Stimulated activated CD8-positive, alpha-beta memory T cell treated with anti-CD3 and anti-CD28 coated beads, Interleukin-4, amount 100 ng/mL, for 24 hours (primary cell): ENCODE measurements around the gene SLC30A2.
"Not testable (repeated sequence)": the region's sequence is repeated elsewhere in the genome, so short reads cannot be mapped to it uniquely, and the experiment has no call there.

Experiments
- DNase-seq: peaks from one replicate; pipeline ENCODE4 v3.0.0-alpha.2; 2020; ENCODE audit warnings: low read depth

Gene SLC30A2, protein sequence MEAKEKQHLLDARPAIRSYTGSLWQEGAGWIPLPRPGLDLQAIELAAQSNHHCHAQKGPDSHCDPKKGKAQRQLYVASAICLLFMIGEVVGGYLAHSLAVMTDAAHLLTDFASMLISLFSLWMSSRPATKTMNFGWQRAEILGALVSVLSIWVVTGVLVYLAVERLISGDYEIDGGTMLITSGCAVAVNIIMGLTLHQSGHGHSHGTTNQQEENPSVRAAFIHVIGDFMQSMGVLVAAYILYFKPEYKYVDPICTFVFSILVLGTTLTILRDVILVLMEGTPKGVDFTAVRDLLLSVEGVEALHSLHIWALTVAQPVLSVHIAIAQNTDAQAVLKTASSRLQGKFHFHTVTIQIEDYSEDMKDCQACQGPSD

DNA sequence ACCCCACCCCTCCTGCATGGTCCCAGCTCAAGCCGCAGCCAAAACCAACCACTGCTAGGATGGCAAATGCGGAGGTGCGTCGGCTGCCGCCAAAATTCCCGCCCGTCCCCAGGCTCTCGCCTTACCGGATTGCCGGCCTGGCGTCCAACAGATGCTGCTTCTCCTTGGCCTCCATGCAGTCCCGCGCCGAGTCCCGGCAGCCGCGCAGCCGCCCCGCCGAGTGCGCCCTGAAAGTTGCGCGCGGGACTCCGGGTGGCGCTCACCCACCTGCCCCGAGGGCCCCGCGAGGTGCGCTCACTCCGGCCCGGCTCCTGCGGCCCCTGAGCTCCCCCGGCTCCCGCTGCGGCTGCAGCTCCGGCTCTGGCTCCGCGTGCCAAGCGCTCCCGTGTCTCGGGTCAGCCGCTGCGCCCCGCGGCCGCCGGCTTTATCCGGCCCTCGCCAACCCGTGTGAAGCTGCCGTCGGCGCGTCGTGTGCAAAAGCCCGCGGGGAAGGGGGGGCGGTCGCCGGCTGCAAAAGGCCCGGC, at the start of gene SLC30A2:
SLC30A2 (minus strand) TSS at position 397 of the 524 bp plus-strand sequence; CDS start at position 175, 222 bp downstream.
- no peak for DNase-seq

DNA sequence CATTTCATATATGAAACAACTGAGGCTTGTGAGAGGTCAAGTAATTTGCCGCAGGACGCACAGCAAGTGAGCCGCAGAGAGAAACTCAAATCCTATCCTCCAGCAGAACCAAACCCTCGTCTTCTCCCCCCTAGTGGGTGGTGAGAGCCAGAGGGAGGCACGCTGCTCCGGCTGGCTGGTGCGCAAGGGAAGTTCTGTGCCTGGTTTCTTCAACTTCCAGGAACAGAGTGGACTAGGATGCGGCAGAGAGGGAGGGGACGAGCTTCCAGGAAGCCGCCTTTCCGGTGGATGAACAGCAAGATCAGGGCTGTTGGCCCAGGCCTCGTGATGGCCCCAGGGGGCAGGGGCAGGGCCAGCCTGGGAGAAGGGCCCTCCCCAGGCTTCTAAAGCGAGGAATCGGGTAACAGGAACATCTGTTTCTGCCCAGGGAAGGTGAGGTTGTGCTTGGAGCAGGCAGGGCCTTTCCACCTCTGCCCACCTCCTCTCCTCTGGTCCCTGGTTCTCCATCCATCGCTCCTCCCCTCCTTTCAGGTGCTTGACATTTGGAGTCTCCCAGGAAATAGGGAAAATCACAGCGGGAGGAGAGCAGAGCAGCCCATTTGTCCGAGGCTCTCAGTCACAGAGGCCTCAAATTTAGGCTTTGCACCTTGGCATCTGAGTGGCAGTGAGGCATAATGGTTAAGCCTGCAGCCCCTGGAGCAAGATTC, 48.9 kb upstream of the SLC30A2 start:
- no peak for DNase-seq

DNA sequence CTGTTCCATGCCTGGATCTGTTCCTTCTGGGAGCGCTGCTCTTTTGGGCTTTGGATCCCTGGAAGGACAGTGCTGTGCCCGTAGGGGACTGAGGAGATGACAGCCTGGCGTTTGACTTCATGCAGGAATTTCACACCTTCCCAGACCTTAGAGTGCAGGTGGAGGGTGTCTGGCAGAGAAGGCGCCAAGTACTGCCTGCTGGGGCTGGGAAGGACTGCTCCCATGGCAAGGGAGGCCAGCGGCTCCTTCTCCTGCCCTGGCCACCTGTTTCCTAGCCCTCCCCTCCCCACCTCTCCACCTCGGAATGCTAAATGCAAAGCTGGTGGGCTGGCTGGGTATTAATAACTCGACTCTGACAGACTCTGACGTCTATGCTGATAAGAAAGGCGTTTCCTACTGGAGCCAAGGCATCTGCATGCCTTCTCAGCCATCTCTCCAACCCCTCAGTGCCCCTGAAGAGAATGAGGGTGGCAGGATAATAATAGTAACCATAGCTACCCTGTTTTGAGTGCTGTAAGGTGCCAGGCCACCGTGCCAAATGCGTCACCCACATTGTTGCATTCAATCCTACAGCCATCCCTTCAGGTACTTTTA, 48.3 kb upstream of the SLC30A2 start:
- no peak for DNase-seq

DNA sequence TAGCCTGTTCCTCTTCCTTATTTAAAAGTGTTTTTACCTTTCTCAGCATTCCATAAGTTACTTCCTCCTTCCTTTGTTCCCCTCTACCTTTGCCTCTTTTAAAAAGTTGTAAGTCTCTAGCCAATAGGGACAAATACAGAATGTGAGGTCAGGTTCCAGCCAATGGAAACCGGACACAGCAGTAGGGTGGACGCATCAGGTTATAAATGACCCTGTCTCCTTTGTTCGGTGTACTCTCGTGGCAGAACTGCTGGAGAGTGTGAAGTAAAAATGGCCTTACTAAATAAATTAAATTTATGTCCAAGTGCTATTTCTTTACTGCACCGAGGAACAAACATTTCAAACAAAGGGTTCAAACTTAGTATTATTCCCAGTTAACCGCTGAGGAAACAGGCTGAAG, 47.7 kb upstream of the SLC30A2 start:
- not testable (repeated sequence) for DNase-seq

DNA sequence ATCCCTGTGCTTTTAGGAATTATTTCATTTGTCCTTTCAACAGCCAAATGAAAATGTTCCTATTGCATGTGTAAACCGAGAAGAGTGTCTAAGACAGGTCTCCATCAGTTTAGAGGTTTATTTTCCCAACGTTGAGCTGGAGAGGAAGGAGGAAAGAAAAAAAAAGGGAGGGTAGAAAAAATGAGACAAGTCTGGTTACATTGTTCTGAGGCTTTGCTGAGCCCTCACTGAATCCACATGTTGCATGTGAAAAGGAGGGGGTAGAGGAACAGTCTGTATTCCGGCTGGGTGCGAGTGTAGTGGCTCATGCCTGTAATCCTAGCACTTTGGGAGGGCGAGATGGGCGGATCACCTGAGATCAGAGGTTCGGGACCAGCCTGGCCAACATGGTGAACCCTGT, 46.5 kb upstream of the SLC30A2 start:
- no peak for DNase-seq

DNA sequence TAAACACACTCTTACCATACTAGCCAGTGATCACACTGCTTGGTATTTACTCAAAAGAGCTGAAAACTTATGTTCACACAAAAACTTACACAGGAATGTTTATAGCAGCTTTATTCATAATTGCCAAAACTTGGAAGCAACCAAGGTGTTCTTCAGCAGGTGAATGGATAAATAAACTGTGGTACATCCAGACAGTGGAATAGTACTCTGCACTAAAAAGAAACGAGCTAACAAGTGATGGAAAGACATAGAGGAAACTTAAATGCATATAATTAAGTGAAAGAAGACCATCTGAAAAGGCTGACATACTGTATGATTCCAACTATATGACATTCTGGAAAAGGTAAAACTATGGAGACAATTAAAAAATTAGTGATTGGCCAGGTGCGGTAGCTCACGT, 45.0 kb upstream of the SLC30A2 start:
- DNase-seq = no peak

DNA sequence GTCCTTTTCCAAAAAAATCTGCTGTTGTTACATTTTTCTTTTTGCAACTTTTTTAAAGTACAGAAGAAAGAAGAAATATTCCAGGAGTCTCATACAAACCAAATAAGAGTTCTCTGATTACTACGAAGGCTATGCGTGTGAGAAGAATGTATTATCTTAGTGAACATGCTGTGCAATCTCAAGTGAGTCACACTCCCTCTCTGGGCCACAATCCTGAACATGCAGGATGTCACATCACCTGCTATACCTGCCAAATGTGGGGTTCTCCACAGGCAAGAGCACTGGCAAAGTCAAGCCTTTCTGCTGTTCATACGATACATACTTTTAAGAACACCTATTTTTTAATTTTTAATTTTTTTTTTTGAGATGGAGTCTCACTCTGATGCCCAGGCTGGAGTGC, 43.2 kb upstream of the SLC30A2 start:
- no peak for DNase-seq

DNA sequence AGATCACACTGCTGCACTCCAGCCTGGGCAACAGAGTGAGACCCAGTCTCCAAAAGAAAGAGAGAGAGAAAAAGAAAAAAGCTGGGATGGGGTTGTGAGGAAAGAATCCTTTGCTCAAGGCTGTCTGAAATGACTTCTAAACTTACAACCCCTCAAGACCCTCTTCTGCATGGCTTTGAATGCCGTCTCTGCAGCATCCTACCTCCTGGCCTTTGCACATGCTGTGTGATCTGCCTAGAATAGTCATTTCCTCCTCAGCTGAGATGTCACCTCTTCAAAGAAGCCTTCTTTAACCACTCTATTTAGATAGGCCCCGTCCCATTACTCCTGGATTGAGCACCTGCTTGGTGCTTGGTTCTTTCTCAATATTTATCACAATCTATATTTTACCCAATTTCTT, 38.9 kb upstream of the SLC30A2 start:
- no peak for DNase-seq

DNA sequence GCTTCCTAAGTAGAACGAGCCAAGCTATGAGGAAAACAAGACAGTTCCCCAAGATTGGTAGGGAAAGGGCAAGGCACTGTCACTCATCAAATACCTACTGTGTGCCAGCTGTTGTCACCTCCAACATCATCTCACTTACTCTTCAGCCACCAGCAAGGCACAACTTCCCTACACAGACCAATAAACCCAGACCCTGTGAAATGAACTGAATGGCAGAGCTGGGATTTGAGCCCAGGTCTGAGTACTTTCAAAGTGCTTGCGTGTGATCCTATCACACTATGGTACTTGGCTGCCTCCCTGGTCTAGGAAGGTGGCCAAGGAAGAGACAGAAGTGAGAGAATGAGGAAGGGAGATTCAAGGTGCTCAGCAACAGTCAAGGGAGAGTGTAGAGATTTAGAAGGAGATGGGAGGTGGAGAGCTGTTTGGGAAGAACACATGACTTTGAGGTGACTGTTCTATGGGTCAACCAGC, 38.2 kb upstream of the SLC30A2 start:
- no peak for DNase-seq

DNA sequence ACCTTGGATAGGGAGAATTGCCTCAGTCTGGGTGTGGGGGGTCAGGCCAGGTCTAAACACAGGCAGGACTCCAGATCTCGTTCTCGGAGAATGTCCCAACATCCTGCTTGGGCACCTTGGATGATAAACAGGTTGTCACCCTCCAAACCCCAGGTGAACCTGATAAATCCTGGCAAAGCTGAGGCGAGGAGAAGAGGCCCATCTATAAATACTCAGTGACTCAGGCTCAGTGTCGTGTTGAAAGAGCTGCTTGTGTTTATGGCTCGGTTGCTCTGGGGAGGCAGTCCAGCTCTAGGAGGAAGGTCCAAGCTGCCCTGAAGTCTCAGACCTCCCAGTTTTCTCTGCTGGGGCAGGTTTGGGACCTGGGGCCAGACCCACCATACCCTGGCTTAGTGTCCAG, 37.3 kb upstream of the SLC30A2 start:
- no peak for DNase-seq

DNA sequence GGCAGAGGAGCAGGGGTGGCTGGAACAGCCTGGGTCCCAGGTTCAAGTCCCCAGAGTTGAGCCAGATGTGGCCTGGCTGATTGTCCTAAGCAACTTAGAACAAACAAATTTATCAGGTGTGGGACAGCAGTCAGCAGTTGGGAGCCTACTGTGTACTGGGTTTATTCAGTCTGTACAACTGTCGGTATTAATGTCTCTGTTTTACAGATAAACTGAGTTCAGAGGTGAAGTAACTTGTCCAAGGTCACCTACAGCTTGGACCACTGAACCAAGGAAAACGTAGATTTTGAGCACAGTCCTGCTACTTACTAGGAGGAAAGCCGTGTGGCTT, 36.1 kb upstream of the SLC30A2 start:
- DNase-seq = no peak

DNA sequence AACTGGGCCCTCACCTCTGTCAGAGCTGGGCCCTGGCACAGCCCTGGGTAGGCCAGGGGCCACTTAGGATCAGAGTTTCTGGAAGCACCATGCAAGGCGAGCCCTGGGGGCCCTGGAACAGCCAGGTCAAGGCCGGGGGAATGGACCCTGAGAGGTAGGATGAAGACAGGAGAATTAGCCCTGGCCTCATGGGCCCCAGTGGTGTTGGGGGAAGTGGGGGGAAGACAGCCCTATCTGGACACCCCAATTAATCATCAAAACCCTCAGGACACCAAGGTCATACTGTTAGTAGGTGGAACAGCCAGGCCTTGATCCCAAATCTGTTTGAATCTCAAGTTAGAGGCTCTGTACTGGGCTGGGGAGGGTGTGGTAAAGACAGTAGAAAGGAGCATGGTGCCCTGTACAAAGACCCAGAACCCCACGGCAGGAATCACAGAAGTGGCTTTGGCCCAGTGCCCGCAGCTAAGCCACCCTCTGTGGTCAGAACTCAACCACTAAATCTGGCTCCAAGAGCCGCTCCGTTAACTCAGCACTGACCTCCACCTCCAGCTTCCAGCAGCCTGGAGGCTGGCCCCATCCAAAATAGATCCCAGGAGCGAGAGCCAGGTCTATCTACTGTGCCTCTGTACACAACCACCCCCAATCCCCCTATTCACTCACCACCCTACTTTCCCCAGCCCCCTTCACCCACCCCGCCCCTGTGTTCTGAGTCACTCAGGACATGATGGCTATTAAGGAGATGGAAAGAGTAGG, 35.5 kb upstream of the SLC30A2 start:
- no peak for DNase-seq

DNA sequence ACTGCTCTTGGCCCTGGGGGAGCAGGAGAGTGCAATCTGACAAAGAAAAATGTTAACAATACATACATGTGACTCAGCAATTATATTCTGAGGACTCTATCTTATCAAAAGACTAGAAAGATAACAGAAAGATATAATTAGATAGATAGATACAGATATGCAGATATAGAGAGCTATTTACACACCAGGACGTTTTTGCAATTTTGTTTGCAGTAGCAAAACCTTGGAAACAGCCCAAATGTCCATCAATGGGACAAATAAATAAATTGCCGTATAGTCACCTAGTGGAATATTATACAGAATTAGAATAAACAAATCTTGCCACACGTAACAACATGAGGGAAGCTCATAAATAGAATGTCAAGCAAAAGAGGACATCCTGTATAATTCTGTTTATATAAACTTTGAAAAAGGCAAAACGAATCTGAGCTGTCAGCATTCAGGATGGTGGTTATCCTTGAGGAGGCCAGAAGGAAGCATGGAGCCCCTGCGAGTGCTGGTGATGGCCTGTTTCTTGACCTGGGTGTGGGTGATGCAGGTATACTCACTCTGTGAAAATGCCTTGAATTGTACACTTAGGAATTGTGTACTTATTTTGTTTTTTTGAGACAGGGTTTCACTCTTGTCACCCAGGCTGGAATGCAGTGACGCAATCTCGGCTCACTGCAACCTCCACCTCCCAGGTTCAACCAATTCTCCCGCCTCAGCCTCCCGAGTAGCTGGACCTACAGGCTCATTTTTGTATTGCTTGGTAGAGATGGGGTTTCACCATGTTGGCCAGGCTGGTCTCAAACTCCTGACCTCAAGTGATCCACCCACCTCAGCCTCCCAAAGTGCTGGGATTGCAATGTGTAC, 34.3 kb upstream of the SLC30A2 start:
- DNase-seq = no peak

DNA sequence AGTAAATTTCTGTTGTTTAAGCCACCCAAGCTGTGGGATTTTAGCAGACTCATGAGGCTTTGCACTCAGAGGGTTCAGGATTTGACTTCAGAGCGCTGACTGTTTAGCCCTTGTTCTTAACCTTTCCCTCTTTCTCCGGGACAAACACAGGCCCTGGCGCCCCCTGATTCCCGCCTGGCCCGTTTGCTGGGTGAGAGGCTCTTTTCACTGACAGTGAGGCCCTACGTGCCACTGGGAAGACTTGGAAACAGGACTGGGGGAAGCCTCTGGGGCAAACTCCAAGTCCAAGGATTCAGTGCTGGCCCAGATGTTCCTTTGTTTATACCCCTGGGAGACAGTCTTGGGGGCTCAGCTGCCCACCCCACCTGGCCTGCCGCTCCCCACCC, 33.3 kb upstream of the SLC30A2 start:
- no peak for DNase-seq

DNA sequence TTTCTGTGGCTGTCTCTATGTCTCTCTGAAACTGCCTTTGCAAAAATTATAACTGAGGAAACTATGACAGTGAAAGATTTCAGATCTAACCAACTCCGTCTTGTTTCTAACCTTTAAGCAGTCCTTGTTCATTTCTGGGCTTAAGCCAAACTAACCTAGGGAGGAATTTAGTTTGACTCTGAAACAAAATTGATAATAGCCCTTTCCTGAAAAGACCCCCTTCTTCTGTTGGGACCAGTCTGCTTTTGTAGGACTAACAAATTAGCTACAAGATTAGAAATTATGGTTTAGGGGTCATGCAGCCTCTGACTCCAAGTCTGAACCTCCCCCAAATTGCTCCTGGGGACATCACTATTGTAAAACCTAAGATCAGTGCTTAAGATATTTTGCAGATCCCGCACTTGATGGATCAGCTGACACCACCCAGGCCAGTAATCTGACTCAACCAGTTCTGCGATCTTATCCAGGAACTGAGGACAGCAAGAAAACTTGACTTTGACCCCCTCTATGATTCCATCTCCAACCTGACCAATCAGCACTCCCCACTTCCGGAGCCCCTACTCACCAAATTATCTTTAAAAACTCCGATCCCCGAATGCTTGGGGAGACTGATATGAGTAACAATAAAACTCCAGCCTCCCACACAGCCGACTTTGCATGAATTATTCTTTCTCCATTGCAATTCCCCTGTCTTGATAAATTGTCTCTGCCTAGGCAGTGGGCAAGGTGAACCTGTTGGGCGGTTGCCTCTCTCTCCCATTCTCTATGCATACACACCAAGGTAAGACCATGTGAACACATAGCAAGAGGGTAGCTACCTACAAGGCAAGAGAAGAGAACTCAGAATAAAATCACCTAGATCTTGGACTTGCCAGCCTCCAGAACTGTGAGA, 32.6 kb upstream of the SLC30A2 start:
- DNase-seq = no peak

DNA sequence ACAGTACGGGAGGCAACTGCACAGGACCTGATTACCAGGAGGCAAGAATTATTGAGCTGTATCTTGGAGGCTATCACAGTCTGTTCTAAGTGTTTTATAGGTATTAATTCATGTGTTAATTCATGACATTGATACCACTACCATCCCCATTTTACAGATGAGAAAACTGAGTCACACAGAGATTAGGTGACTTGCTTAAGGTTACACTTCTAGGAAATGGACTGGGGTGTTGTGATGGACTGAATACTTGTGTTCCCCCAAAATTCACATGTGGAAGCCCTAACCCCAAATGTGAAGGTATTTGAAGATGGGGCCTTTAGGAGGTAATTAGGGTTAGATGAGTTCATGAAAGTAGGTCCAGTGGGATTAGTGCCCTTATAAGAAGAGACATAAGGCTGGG, 31.6 kb upstream of the SLC30A2 start:
- DNase-seq = no peak

DNA sequence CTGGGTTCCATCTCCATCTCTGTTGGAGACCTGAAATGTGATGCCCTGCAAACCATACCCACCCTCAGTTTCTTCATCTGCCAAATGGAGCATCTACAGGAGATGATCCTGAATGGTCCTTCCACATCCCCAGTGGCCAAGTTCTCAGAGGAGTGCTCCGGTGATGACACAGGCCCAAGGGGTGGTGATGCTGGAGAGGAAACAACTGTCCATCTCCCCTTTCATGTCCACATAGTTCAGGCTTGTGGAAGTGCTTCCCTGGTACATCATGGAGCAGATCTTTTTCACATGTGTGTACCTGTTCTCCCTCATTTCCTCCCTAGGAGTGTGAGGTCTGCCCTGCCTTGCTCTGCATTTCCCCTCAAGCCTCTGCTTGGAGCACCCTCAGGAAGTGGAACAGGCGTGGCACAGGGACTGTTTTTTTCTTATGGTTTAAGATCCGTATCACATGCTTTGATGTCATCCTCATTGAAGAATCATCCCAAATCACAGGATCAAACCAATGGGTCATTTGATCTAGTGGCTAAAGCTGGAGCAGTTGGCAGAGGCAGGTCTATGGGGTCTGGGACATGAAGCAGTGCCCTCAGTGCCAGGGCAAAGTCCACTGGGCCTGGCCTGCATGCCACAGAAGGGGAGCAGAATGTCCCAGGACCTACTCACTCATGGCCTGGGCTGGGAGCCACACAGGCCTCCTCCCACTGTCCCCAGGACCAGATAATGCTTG, 29.7 kb upstream of the SLC30A2 start:
- no peak for DNase-seq

DNA sequence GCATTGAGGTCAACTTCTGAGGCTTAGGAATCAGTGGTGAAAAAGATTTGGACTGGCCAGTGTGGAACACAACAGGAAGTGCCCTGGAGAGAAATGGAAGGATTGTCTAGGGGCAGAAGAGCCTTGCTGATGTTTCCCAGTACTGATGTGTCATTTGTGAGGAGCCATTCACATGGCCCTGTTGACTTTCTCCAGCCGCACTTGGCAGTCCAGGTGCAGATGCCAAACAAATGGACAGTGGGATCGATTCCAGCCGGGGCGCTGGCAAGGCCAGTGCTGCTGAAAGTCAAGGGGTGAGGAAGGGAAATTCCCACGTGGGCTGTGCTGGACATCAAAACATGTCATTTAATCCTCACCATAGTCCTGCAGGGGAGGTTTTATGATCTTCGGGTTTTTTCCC, 26.4 kb upstream of the SLC30A2 start:
- no peak for DNase-seq

DNA sequence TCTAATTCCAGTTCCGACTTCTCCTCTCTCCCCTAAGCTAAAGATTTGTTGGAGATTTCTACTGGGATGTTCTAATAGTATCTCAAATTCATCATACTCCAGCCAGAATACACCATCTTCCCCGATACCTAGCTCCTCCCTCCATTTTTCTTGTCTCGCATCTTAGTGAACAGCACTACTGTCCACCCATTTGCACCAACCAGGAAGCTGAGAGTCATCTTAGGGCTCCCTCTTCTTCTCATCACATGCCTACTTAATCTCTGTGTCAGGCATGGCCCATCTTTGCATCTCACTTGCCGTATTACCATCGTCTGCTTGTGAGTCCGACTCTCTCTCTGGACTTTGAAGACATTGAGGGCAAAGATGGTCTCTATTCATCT, 25.0 kb upstream of the SLC30A2 start:
- no peak for DNase-seq
